NT2/D1 (cell line): ENCODE measurements around the gene SLC28A3.
"Not testable (repeated sequence)": the region's sequence is repeated elsewhere in the genome, so short reads cannot be mapped to it uniquely, and the experiment has no call there.

Experiments used
- DNase-seq: peaks from one replicate; pipeline ENCODE4 v3.0.0-alpha.2; 2011; ENCODE audit warnings: low read depth, low spot score
- H3K27me3 ChIP-seq: 2 replicates; pipeline ENCODE4 v1.6.0; 2011; ENCODE audit warnings: mild to moderate bottlenecking; ENCODE audit not compliant: insufficient read length, insufficient read depth
- H3K36me3 ChIP-seq: 2 replicates; pipeline ENCODE4 v1.6.1; 2011; ENCODE audit warnings: mild to moderate bottlenecking, low read length, mixed read lengths; ENCODE audit not compliant: insufficient read depth, insufficient read length
- H3K4me1 ChIP-seq: 2 replicates; pipeline ENCODE4 v1.5.1; 2011; ENCODE audit not compliant: insufficient read depth, insufficient read length
- H3K4me3 ChIP-seq: 2 replicates; pipeline ENCODE4 v1.5.1; 2011; ENCODE audit warnings: low read depth; ENCODE audit not compliant: insufficient read length
- H3K9ac ChIP-seq: 2 replicates; pipeline ENCODE4 v1.6.0; 2011; ENCODE audit warnings: low read depth; ENCODE audit not compliant: insufficient read length
- H3K9me3 ChIP-seq: 2 replicates; pipeline ENCODE4 v1.5.1; 2011; ENCODE audit warnings: mild to moderate bottlenecking, low read length; ENCODE audit not compliant: insufficient read depth
- SUZ12 ChIP-seq: IDR thresholded peaks from 2 replicates; pipeline ENCODE4 v1.6.1; 2011; ENCODE audit not compliant: insufficient read length, insufficient read depth; ENCODE audit errors: extremely low read depth
- YY1 ChIP-seq: IDR thresholded peaks from 2 replicates; pipeline ENCODE4 v1.6.1; 2011; ENCODE audit not compliant: insufficient read length, insufficient read depth
- ZNF274 ChIP-seq: IDR thresholded peaks from 2 replicates; pipeline ENCODE4 v1.6.1; 2011; ENCODE audit warnings: mild to moderate bottlenecking, low read depth, low read length

The SLC28A3 gene

GRCh38 chr9:84340535-84340934 lies at the start of gene SLC28A3:
Gene SLC28A3, minus strand, starts transcription at chr9:84340758. Its CDS starts 125 bp downstream, at chr9:84340633.
- DNase-seq = no peak

GRCh38 chr9:84390254-84390653 lies 49.7 kb upstream of the SLC28A3 start:
- H3K4me1 ChIP-seq, H3K9ac ChIP-seq, H3K9me3 ChIP-seq, H3K36me3 ChIP-seq, H3K4me3 ChIP-seq, DNase-seq, H3K27me3 ChIP-seq: not testable (repeated sequence)

More at GRCh38 chr9:84340535-84340934, at the start of gene SLC28A3:
- H3K4me3 ChIP-seq = no peak within 1 kb of the TSS
- H3K9ac ChIP-seq = peak within 1 kb of the TSS; percentile 29
- H3K4me1 ChIP-seq = peaks cover 3% of the 10 kb centered on the region
- no peaks in the 10 kb centered on the region for H3K9me3 ChIP-seq
- no peaks in the 10 kb centered on the region for H3K36me3 ChIP-seq
- no peaks in the 10 kb centered on the region for H3K27me3 ChIP-seq
- no peak for TF ChIP-seq SUZ12
- no peak for TF ChIP-seq ZNF274
- TF ChIP-seq YY1 = no peak

GRCh38 chr9:84387821-84388220 lies 47.3 kb upstream of the SLC28A3 start:
- H3K36me3 ChIP-seq = no peaks in the 10 kb centered on the region
- H3K9me3 ChIP-seq = no peaks in the 10 kb centered on the region
- no peaks in the 10 kb centered on the region for H3K4me1 ChIP-seq
- TF ChIP-seq SUZ12 (no peak), ZNF274 (no peak), YY1 (no peak)
- H3K4me3 ChIP-seq = no peak overlapping the region
- DNase-seq = no peak
- no peak overlapping the region for H3K9ac ChIP-seq
- no peaks in the 10 kb centered on the region for H3K27me3 ChIP-seq

GRCh38 chr9:84386753-84387152 lies 46.2 kb upstream of the SLC28A3 start:
- DNase-seq = no peak
- H3K27me3 ChIP-seq = no peaks in the 10 kb centered on the region
- no peak overlapping the region for H3K9ac ChIP-seq
- no peak overlapping the region for H3K4me3 ChIP-seq
- TF ChIP-seq YY1 (no peak), ZNF274 (no peak), SUZ12 (no peak)
- no peaks in the 10 kb centered on the region for H3K36me3 ChIP-seq
- no peaks in the 10 kb centered on the region for H3K9me3 ChIP-seq
- no peaks in the 10 kb centered on the region for H3K4me1 ChIP-seq

GRCh38 chr9:84385386-84386040 lies 45.0 kb upstream of the SLC28A3 start:
- H3K4me1 ChIP-seq = no peaks in the 10 kb centered on the region
- no peaks in the 10 kb centered on the region for H3K9me3 ChIP-seq
- no peak for DNase-seq
- TF ChIP-seq SUZ12 = no peak
- no peak for TF ChIP-seq YY1
- TF ChIP-seq ZNF274 = no peak
- no peak overlapping the region for H3K4me3 ChIP-seq
- no peaks in the 10 kb centered on the region for H3K27me3 ChIP-seq
- no peaks in the 10 kb centered on the region for H3K36me3 ChIP-seq
- H3K9ac ChIP-seq = no peak overlapping the region

- no peaks in the 10 kb centered on the region for H3K36me3 ChIP-seq
Observed at GRCh38 chr9:84384617-84385016, 44.1 kb upstream of the SLC28A3 start.

GRCh38 chr9:84383178-84383577 lies 42.6 kb upstream of the SLC28A3 start:
- Histone ChIP-seq H3K9ac (no peak overlapping the region), H3K27me3 (no peaks in the 10 kb centered on the region), H3K9me3 (no peaks in the 10 kb centered on the region), H3K4me3 (no peak overlapping the region), H3K36me3 (no peaks in the 10 kb centered on the region), H3K4me1 (no peaks in the 10 kb centered on the region)
- DNase-seq = no peak
- TF ChIP-seq SUZ12 = no peak
- no peak for TF ChIP-seq YY1
- no peak for TF ChIP-seq ZNF274

More at GRCh38 chr9:84384617-84385016, 44.1 kb upstream of the SLC28A3 start:
- no peak for TF ChIP-seq ZNF274
- no peak for TF ChIP-seq YY1
- no peak for TF ChIP-seq SUZ12
- no peaks in the 10 kb centered on the region for H3K27me3 ChIP-seq
- DNase-seq = no peak
- H3K4me1 ChIP-seq = no peaks in the 10 kb centered on the region
- H3K9me3 ChIP-seq = no peaks in the 10 kb centered on the region
- H3K4me3 ChIP-seq = no peak overlapping the region
- no peak overlapping the region for H3K9ac ChIP-seq

GRCh38 chr9:84382720-84383119 lies 42.2 kb upstream of the SLC28A3 start:
- no peaks in the 10 kb centered on the region for H3K36me3 ChIP-seq
- no peak for DNase-seq
- H3K27me3 ChIP-seq = no peaks in the 10 kb centered on the region
- no peak overlapping the region for H3K4me3 ChIP-seq
- no peaks in the 10 kb centered on the region for H3K9me3 ChIP-seq
- no peaks in the 10 kb centered on the region for H3K4me1 ChIP-seq
- H3K9ac ChIP-seq = no peak overlapping the region
- TF ChIP-seq YY1 = no peak
- no peak for TF ChIP-seq SUZ12
- TF ChIP-seq ZNF274 = no peak
